ENCODE data around the gene EDA. TPM values are rescaled to one million over a fixed set of nuclear protein-coding genes. Genes with fewer than 3 reads are reported as not detected.

Gene EDA
- total and polyA plus RNA-seq, 9 donors = 4.5 to 9.3 (median 8.4) TPM

DNA sequence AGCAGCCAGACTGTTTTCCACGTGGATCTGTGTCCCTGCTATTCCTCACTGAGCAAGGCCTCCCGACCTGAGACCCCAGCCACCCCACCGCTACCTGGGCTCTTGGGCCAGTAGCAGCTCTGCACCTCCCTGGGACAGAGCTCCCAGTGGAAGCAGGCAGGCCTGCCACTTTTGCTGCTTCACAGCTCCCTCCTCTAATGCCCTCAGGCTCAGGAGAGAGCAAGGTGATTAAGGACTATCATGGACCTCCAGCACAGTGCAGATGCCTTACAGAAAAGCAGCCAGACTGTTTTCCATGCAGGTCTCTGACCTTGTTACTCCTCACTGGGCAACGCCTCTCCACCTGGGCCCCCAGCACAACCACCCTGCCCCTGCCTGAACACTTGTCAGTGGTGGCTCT, 396.8 kb downstream of the EDA start:
- H3K36me3 ChIP-seq = no peaks in the 10 kb centered on the region
- no peaks in the 10 kb centered on the region for H3K4me1 ChIP-seq (ENCODE audit: insufficient read depth)
- no peak overlapping the region for H3K4me3 ChIP-seq
- DNase-seq = no peak
- no peaks in the 10 kb centered on the region for H3K27me3 ChIP-seq
- H3K27ac ChIP-seq = no peak overlapping the region
- intact Hi-C loops (cut with DNase I) = no loop called here
- no peaks in the 10 kb centered on the region for H3K9me3 ChIP-seq
- 44 to 55% (median 52%) methylated on average over 2 to 4 of the region's 4 CpGs for WGBS, 3 donors
- TF ChIP-seq POLR2A (IDR thresholded peaks at IDR 0.05) (no peak), EP300 (IDR thresholded peaks at IDR 0.05) (no peak)
- TF ChIP-seq, protein P1, sequence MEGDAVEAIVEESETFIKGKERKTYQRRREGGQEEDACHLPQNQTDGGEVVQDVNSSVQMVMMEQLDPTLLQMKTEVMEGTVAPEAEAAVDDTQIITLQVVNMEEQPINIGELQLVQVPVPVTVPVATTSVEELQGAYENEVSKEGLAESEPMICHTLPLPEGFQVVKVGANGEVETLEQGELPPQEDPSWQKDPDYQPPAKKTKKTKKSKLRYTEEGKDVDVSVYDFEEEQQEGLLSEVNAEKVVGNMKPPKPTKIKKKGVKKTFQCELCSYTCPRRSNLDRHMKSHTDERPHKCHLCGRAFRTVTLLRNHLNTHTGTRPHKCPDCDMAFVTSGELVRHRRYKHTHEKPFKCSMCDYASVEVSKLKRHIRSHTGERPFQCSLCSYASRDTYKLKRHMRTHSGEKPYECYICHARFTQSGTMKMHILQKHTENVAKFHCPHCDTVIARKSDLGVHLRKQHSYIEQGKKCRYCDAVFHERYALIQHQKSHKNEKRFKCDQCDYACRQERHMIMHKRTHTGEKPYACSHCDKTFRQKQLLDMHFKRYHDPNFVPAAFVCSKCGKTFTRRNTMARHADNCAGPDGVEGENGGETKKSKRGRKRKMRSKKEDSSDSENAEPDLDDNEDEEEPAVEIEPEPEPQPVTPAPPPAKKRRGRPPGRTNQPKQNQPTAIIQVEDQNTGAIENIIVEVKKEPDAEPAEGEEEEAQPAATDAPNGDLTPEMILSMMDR (IDR thresholded peaks at IDR 0.05) = no peak

DNA sequence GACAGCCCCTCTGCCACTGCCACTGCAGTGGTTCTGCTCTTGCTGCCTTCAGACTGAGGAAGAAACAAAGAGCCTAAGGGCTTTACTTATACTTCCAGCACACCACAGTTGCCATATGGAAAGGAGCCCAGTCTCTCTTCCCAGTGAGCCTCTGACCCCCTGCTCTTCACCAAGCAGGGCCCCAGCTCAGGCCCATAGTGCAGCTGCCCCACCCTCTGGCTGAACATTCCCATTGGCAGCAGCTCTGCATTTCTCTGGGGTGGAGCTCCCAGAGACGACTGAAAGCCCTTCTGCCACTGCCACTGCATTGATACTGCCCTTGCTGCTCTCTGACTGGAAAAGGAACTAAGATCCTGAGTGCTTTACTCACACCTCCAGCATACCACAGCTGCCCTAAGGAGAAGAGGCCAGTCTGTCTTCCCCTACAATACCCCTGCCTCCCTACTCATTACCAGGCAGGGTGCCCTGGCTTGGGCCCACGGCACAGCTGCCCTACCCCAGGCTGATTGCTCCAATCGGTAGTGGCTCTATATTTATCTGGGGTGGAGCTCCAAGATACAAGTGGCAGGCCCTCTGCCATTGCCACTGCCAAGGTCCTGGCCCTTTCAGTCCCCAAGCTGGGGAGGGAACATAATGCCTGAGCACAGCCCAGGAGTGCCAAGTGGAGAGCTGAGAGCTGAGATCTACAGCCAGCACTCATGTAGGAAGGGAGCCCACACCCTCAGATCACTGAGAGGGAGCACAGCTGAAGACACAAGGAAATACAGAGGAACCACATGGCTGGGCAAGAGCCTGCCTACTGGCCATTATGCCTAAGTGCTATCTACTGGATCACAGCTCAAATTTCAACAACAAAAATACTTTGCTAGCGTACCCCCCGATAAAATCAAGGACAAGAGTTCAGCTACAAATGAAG, 397.8 kb downstream of the EDA start:
- no peak for DNase-seq
- no peaks in the 10 kb centered on the region for H3K27me3 ChIP-seq
- H3K9me3 ChIP-seq = no peaks in the 10 kb centered on the region
- H3K27ac ChIP-seq = no peak overlapping the region
- H3K4me1 ChIP-seq (ENCODE audit: insufficient read depth) = no peaks in the 10 kb centered on the region
- 32 to 45% (median 38%) methylated on average over 5 of the region's 5 CpGs for WGBS, 3 donors
- no peak for TF ChIP-seq POLR2A (IDR thresholded peaks at IDR 0.05)
- TF ChIP-seq, protein P1 (IDR thresholded peaks at IDR 0.05) = no peak
- no peak for TF ChIP-seq EP300 (IDR thresholded peaks at IDR 0.05)
- intact Hi-C loops (cut with DNase I) = no loop called here
- no peaks in the 10 kb centered on the region for H3K36me3 ChIP-seq
- H3K4me3 ChIP-seq = no peak overlapping the region

DNA sequence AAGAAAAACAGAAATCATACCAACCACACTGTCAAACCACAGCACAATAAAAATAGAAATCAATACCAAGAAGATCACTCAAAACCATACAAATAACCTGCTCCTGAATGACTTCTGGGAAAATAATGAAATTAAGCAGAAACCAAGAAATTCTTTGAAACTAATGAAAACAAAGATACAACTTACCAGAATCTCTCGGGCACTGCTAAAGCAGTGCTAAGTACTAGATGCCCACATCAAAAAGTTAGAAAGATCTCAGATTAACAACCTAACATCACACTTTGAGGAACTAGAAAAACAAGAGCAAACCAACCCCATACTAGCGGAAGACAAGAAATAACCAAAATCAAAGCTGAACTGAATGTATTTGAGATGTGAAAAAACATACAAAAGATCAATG, 400.6 kb downstream of the EDA start:
- Histone ChIP-seq H3K4me1 (ENCODE audit: insufficient read depth) (no peaks in the 10 kb centered on the region), H3K36me3 (no peaks in the 10 kb centered on the region), H3K27ac (no peak overlapping the region), H3K4me3 (no peak overlapping the region), H3K27me3 (no peaks in the 10 kb centered on the region), H3K9me3 (no peaks in the 10 kb centered on the region)
- 85 to 96% (median 91%) methylated on average over 2 of the region's 2 CpGs for WGBS, 3 donors
- no peak for DNase-seq
- intact Hi-C loops (cut with DNase I) = no loop called here
- TF ChIP-seq POLR2A (IDR thresholded peaks at IDR 0.05) (no peak), EP300 (IDR thresholded peaks at IDR 0.05) (no peak)
- TF ChIP-seq, protein P1 (IDR thresholded peaks at IDR 0.05) = no peak

DNA sequence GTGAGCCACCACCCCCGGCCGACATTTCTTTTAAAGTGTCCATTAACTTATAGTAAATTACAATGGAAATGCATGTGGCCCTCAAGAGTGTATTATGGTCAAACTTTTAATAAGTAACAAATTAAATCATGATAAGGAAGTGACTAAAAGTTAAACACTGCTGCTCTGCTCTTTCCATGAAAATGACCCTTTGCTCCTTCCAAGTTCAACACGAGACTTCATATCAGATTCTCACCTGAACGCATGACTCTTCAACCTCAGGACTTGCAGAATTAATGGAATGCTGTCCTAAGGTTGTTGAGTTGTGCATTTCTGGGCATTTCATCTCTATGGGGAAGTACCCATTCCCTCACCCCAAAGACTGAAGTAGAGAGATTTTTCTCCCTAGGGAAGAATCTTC, 406.7 kb downstream of the EDA start:
- intact Hi-C loops (cut with DNase I) = no loop called here
- no peak overlapping the region for H3K4me3 ChIP-seq
- no peak for DNase-seq

More for the DNA sequence above, 406.7 kb downstream of the EDA start:
- WGBS, 3 donors = 83 to 87% (median 86%) methylated on average over 4 of the region's 4 CpGs
- Histone ChIP-seq H3K27me3 (no peaks in the 10 kb centered on the region), H3K36me3 (no peaks in the 10 kb centered on the region), H3K9me3 (no peaks in the 10 kb centered on the region), H3K27ac (no peak overlapping the region), H3K4me1 (ENCODE audit: insufficient read depth) (no peaks in the 10 kb centered on the region)
- TF ChIP-seq, protein P1 (IDR thresholded peaks at IDR 0.05) = no peak
- TF ChIP-seq EP300 (IDR thresholded peaks at IDR 0.05) (no peak), POLR2A (IDR thresholded peaks at IDR 0.05) (no peak)
